Endothelial cell (in vitro differentiated cells): ENCODE data around the gene QPCT. TPM values are rescaled to one million over a fixed set of nuclear protein-coding genes. Genes with fewer than 3 reads are reported as not detected.

Source experiments
- DNase-seq: peaks from one replicate; pipeline ENCODE4 v3.0.0; 2021; ENCODE audit warnings: low spot score
- H3K27ac Mint-ChIP-seq: one replicate; pipeline ENCODE4 v1.8.0; 2021; ENCODE audit warnings: mixed read lengths, inconsistent platforms; ENCODE audit not compliant: unreplicated experiment
- H3K27me3 Mint-ChIP-seq: one replicate; pipeline ENCODE4 v1.8.0; 2021; ENCODE audit warnings: mild to moderate bottlenecking, moderate library complexity, mixed read lengths, inconsistent platforms; ENCODE audit not compliant: unreplicated experiment
- H3K36me3 Mint-ChIP-seq: one replicate; pipeline ENCODE4 v1.8.0; 2021; ENCODE audit warnings: mild to moderate bottlenecking, low read depth, mixed read lengths, inconsistent platforms; ENCODE audit not compliant: unreplicated experiment
- H3K4me1 Mint-ChIP-seq: one replicate; pipeline ENCODE4 v1.8.0; 2021; ENCODE audit warnings: mild to moderate bottlenecking, mixed read lengths, inconsistent platforms; ENCODE audit not compliant: unreplicated experiment
- H3K4me3 Mint-ChIP-seq: one replicate; pipeline ENCODE4 v1.8.0; 2021; ENCODE audit warnings: mild to moderate bottlenecking, mixed read lengths, inconsistent platforms; ENCODE audit not compliant: unreplicated experiment
- H3K9me3 Mint-ChIP-seq: one replicate; pipeline ENCODE4 v1.8.0; 2021; ENCODE audit warnings: mixed read lengths, inconsistent platforms; ENCODE audit not compliant: unreplicated experiment
- CTCF ChIP-seq: fragments of 200-600 bp; sonication (generic); IDR thresholded peaks from one replicate; pipeline ENCODE4 v1.5.0; 2021; ENCODE audit warnings: antibody characterized with exemption; ENCODE audit not compliant: unreplicated experiment
- total RNA-seq: library from RNA; stranded (reverse); fragmentation: NEBNext Ultra II Directional; extraction: Animal tissue kit (Norgen Biotek cat#: 25700); gene quantifications from one replicate; pipeline ENCODE4 v1.2.1, GENCODE V29; 2021; ENCODE audit not compliant: unreplicated experiment

Gene QPCT
- total RNA-seq, 1 donor from 2014 or later: 50.6 TPM

GRCh38 chr2:37357069-37357468 is 12.6 kb downstream of the QPCT start:
- peaks cover 3% of the 10 kb centered on the region for H3K4me1 Mint-ChIP-seq
- H3K9me3 Mint-ChIP-seq: no peaks in the 10 kb centered on the region
- H3K27ac Mint-ChIP-seq: no peak overlapping the region
- no peaks in the 10 kb centered on the region for H3K27me3 Mint-ChIP-seq
- no peak overlapping the region for H3K4me3 Mint-ChIP-seq
- no peak for TF ChIP-seq CTCF
- H3K36me3 Mint-ChIP-seq: peaks cover 3% of the 10 kb centered on the region
- no peak for DNase-seq

GRCh38 chr2:37357530-37357929 is 13.1 kb downstream of the QPCT start:
- TF ChIP-seq CTCF: no peak
- H3K4me3 Mint-ChIP-seq: no peak overlapping the region
- no peaks in the 10 kb centered on the region for H3K9me3 Mint-ChIP-seq
- no peaks in the 10 kb centered on the region for H3K27me3 Mint-ChIP-seq
- DNase-seq: no peak
- no peak overlapping the region for H3K27ac Mint-ChIP-seq
- peaks cover 3% of the 10 kb centered on the region for H3K4me1 Mint-ChIP-seq
- peaks cover 6% of the 10 kb centered on the region for H3K36me3 Mint-ChIP-seq

GRCh38 chr2:37358466-37358865 is 14.0 kb downstream of the QPCT start:
- TF ChIP-seq CTCF: no peak
- Mint-ChIP-seq H3K27me3 (no peaks in the 10 kb centered on the region), H3K27ac (no peak overlapping the region), H3K36me3 (peaks cover 11% of the 10 kb centered on the region), H3K4me1 (peaks cover 3% of the 10 kb centered on the region), H3K4me3 (no peak overlapping the region), H3K9me3 (no peaks in the 10 kb centered on the region)
- DNase-seq: no peak

GRCh38 chr2:37361216-37361815 is 16.9 kb downstream of the QPCT start:
- Mint-ChIP-seq H3K9me3 (no peaks in the 10 kb centered on the region), H3K27ac (no peak overlapping the region), H3K4me3 (no peak overlapping the region), H3K36me3 (peaks cover 11% of the 10 kb centered on the region), H3K4me1 (peaks cover 3% of the 10 kb centered on the region), H3K27me3 (no peaks in the 10 kb centered on the region)
- TF ChIP-seq CTCF: no peak
- no peak for DNase-seq

GRCh38 chr2:37361994-37362698 is 17.7 kb downstream of the QPCT start:
- no peak overlapping the region for H3K4me3 Mint-ChIP-seq
- DNase-seq: no peak
- no peaks in the 10 kb centered on the region for H3K9me3 Mint-ChIP-seq
- no peak overlapping the region for H3K27ac Mint-ChIP-seq
- peaks cover 1% of the 10 kb centered on the region for H3K27me3 Mint-ChIP-seq
- H3K4me1 Mint-ChIP-seq: peaks cover 3% of the 10 kb centered on the region
- TF ChIP-seq CTCF: no peak
- peaks cover 15% of the 10 kb centered on the region for H3K36me3 Mint-ChIP-seq
